GM23338 (cell line): Measurements from ENCODE around the gene FAAH2. TPM values are rescaled to one million over a fixed set of nuclear protein-coding genes. Genes with fewer than 3 reads are reported as not detected.

Experiments
- ATAC-seq: fragments of 200-7000 bp; cut with Tn5 transposase; 3 replicates; pipeline ENCODE4 v1.9.1; 2020
- DNase-seq: peaks from one replicate; pipeline ENCODE4 v3.0.0-alpha.2; 2015; ENCODE audit warnings: low spot score
- H2AFZ ChIP-seq: fragments of 200-600 bp; sonication (generic); 2 replicates; pipeline ENCODE4 v1.8.0; 2016; ENCODE audit warnings: antibody characterized with exemption, mild to moderate bottlenecking, moderate library complexity
- H3F3A ChIP-seq: fragments of 200-600 bp; sonication (generic); replicated peaks from 2 replicates; pipeline ENCODE4 v1.8.0; 2017; ENCODE audit warnings: antibody characterized with exemption, mixed run types, low read depth
- H3K27ac ChIP-seq: fragments of 200-600 bp; sonication (generic); 2 replicates; pipeline ENCODE4 v1.6.1; 2016; ENCODE audit warnings: low read depth
- H3K27me3 ChIP-seq: fragments of 200-600 bp; sonication (generic); 2 replicates; pipeline ENCODE4 v1.8.0; 2016; ENCODE audit warnings: mild to moderate bottlenecking, mixed run types, moderate library complexity; ENCODE audit not compliant: insufficient read depth
- H3K36me3 ChIP-seq: fragments of 200-600 bp; sonication (generic); 2 replicates; pipeline ENCODE4 v1.8.0; 2016; ENCODE audit warnings: mild to moderate bottlenecking; ENCODE audit not compliant: insufficient read depth
- H3K4me1 ChIP-seq: fragments of 200-600 bp; sonication (generic); 2 replicates; pipeline ENCODE4 v1.8.0; 2016; ENCODE audit warnings: mild to moderate bottlenecking, moderate library complexity; ENCODE audit not compliant: insufficient read depth
- H3K4me2 ChIP-seq: fragments of 200-600 bp; sonication (generic); 2 replicates; pipeline ENCODE4 v1.7.1; 2017; ENCODE audit warnings: mixed run types
- H3K4me3 ChIP-seq: fragments of 200-600 bp; sonication (generic); 2 replicates; pipeline ENCODE4 v1.6.1; 2016; ENCODE audit warnings: mixed run types
- H3K79me2 ChIP-seq: fragments of 200-600 bp; sonication (generic); replicated peaks from 2 replicates; pipeline ENCODE4 v1.8.0; 2017; ENCODE audit warnings: mild to moderate bottlenecking; ENCODE audit not compliant: insufficient read depth
- H3K9me2 ChIP-seq: fragments of 200-600 bp; sonication (generic); 2 replicates; pipeline ENCODE4 v1.8.0; 2017; ENCODE audit not compliant: insufficient read depth
- H4K20me1 ChIP-seq: fragments of 200-600 bp; sonication (generic); replicated peaks from 2 replicates; pipeline ENCODE4 v1.8.0; 2017; ENCODE audit warnings: mild to moderate bottlenecking; ENCODE audit not compliant: insufficient read depth
- H3K27ac Mint-ChIP-seq: 2 replicates; pipeline ENCODE4 v1.8.0; 2020; ENCODE audit warnings: inconsistent platforms, mild to moderate bottlenecking, moderate library complexity, mixed read lengths
- H3K27me3 Mint-ChIP-seq: 3 replicates; pipeline ENCODE4 v1.8.0; 2022; ENCODE audit warnings: low read depth, mild to moderate bottlenecking, moderate library complexity, mixed read lengths, inconsistent platforms; ENCODE audit not compliant: insufficient read depth, poor library complexity
- H3K36me3 Mint-ChIP-seq: 3 replicates; pipeline ENCODE4 v1.8.0; 2021; ENCODE audit warnings: low read depth, mild to moderate bottlenecking, inconsistent platforms, moderate library complexity, mixed read lengths
- H3K4me1 Mint-ChIP-seq: 3 replicates; pipeline ENCODE4 v1.8.0; 2020; ENCODE audit warnings: mild to moderate bottlenecking, inconsistent platforms, mixed read lengths
- H3K4me3 Mint-ChIP-seq: 3 replicates; pipeline ENCODE4 v1.8.0; 2021; ENCODE audit warnings: moderate library complexity, mild to moderate bottlenecking, inconsistent platforms, mixed read lengths
- H3K9me3 Mint-ChIP-seq: 3 replicates; pipeline ENCODE4 v1.8.0; 2020; ENCODE audit warnings: moderate library complexity, mild to moderate bottlenecking, inconsistent platforms, mixed read lengths
- ETS1 ChIP-seq: IDR thresholded peaks from 2 replicates; pipeline ENCODE4 v1.6.1; 2016; ENCODE audit warnings: antibody characterized with exemption
- EZH2phosphoT487 ChIP-seq: fragments of 200-600 bp; sonication (generic); IDR thresholded peaks from one replicate; pipeline ENCODE4 v1.8.1; 2018; ENCODE audit warnings: antibody characterized with exemption; ENCODE audit not compliant: unreplicated experiment
- JUNB ChIP-seq: IDR thresholded peaks from one replicate; pipeline ENCODE4 v1.6.1; 2016; ENCODE audit warnings: antibody characterized with exemption; ENCODE audit not compliant: unreplicated experiment
- NANOG ChIP-seq: IDR thresholded peaks from 2 replicates; pipeline ENCODE4 v1.6.1; 2016; ENCODE audit warnings: antibody characterized with exemption, borderline replicate concordance
- STAT1 ChIP-seq: IDR thresholded peaks from one replicate; pipeline ENCODE4 v1.6.1; 2016; ENCODE audit warnings: antibody characterized with exemption; ENCODE audit not compliant: unreplicated experiment
- ZNF331 ChIP-seq: fragments of 250-450 bp; sonication (Bioruptor Pico); IDR thresholded peaks from 2 replicates; pipeline ENCODE4 v1.5.0; 2020; ENCODE audit warnings: low read depth, mild to moderate bottlenecking, moderate library complexity
- polyA plus RNA-seq: library from polyadenylated mRNA; unstranded; fragments of >200 nt; fragmentation: Nextera tagmentation; extraction: Ambion mirVana; gene quantifications from 2 replicates; pipeline ENCODE4 v1.2.1, GENCODE V29; 2016
- total RNA-seq: library from RNA; depleted of rRNA; stranded (reverse); fragments of >200 nt; shearing (Covaris generic); gene quantifications from 2 replicates; pipeline ENCODE4 v1.2.3, GENCODE V29; 2014
- TF ChIP-seq, protein P1 (sequence below), 2 experiments: fragments of 200-600 bp in 1 of 2; sonication (generic) in 1 of 2; conservative IDR thresholded peaks; 2 replicates each; pipeline versions ENCODE4 v1.5.1 to v1.6.1; 2016 to 2017; ENCODE audit warnings: antibody characterized with exemption in 2 of 2, low read depth in 2 of 2, mild to moderate bottlenecking in 2 of 2, moderate library complexity in 1 of 2
- TF ChIP-seq, protein P2 (sequence below): fragments of 250-450 bp; sonication (Bioruptor Pico); IDR thresholded peaks from 2 replicates; pipeline ENCODE4 v1.5.0; 2020; ENCODE audit warnings: mild to moderate bottlenecking, moderate library complexity

The FAAH2 gene
- total and polyA plus RNA-seq, 2 experiments from 2014 or later: 5.3 to 6.0 TPM

DNA sequence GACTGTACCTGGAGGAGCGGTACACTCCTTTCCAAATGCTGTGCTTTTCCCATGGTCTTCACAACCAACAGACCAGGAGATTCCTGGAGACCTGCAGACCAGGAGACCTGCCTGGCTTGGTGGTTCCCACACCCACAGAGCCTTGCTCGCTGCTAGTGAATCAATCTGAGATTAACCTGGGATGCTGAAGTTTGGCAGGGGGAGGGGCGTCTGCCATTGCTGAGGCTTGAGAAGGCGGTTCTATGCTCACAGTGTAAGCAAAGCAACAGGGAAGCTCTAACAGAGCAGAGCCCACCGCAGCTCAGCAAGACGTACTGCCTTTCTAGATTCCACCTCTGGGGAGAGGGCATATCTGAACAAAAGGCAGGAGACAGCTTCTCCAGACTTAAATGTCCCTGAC is 34.5 kb upstream of the FAAH2 start:
- no peaks in the 10 kb centered on the region for H3K9me2 ChIP-seq
- no peak overlapping the region for H3K27ac ChIP-seq
- Mint-ChIP-seq H3K27ac (no peak overlapping the region), H3K4me1 (no peaks in the 10 kb centered on the region), H3K4me3 (no peak overlapping the region), H3K27me3 (peaks cover 4% of the 10 kb centered on the region), H3K9me3 (peaks cover 68% of the 10 kb centered on the region), H3K36me3 (peaks cover 40% of the 10 kb centered on the region)
- no peak overlapping the region for H3K4me3 ChIP-seq
- DNase-seq (no peak), ATAC-seq (no peak)
- H3K4me1 ChIP-seq: no peaks in the 10 kb centered on the region
- no peak overlapping the region for H2AFZ ChIP-seq
- H3K27me3 ChIP-seq: no peaks in the 10 kb centered on the region
- no peaks in the 10 kb centered on the region for H3F3A ChIP-seq
- no peaks in the 10 kb centered on the region for H3K36me3 ChIP-seq
- TF ChIP-seq STAT1 (no peak), ETS1 (no peak), NANOG (no peak), EZH2phosphoT487 (no peak)
- TF ChIP-seq, protein P1, sequence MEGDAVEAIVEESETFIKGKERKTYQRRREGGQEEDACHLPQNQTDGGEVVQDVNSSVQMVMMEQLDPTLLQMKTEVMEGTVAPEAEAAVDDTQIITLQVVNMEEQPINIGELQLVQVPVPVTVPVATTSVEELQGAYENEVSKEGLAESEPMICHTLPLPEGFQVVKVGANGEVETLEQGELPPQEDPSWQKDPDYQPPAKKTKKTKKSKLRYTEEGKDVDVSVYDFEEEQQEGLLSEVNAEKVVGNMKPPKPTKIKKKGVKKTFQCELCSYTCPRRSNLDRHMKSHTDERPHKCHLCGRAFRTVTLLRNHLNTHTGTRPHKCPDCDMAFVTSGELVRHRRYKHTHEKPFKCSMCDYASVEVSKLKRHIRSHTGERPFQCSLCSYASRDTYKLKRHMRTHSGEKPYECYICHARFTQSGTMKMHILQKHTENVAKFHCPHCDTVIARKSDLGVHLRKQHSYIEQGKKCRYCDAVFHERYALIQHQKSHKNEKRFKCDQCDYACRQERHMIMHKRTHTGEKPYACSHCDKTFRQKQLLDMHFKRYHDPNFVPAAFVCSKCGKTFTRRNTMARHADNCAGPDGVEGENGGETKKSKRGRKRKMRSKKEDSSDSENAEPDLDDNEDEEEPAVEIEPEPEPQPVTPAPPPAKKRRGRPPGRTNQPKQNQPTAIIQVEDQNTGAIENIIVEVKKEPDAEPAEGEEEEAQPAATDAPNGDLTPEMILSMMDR (conservative IDR thresholded peaks at IDR 0.05; ENCODE audit: low read depth in 2 of 2): no peak
- H4K20me1 ChIP-seq: no peaks in the 10 kb centered on the region
- H3K4me2 ChIP-seq: no peak overlapping the region
- no peaks in the 10 kb centered on the region for H3K79me2 ChIP-seq

DNA sequence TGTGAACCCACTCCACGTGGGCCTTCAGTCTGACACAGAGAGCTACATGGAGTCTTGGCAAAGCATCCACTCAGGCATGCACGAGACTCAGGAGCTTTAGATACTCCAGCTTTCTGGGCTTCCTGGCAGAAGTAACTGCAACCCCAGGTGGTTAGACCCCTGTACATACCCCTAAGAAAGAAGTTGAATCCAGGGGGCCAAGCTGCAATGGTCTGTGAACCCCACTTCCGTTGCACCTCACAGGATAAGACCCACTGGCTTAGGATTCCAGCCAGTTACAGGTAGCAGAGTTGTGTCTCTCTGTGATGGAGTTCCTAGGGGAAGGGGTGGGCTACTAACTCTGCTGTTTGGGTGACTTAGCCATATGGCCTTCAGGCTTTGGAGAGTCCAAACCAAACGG is 21.4 kb upstream of the FAAH2 start:
- H3K27ac Mint-ChIP-seq: no peak overlapping the region
- Histone ChIP-seq H3K9me2 (no peaks in the 10 kb centered on the region), H3K27me3 (no peaks in the 10 kb centered on the region), H3K79me2 (no peaks in the 10 kb centered on the region), H4K20me1 (no peaks in the 10 kb centered on the region), H3K4me3 (no peak overlapping the region), H3K27ac (no peak overlapping the region), H3K4me2 (no peak overlapping the region), H3K4me1 (no peaks in the 10 kb centered on the region), H3F3A (no peaks in the 10 kb centered on the region), H2AFZ (no peak overlapping the region), H3K36me3 (no peaks in the 10 kb centered on the region)
- H3K9me3 Mint-ChIP-seq: peaks cover 23% of the 10 kb centered on the region
- no peaks in the 10 kb centered on the region for H3K4me1 Mint-ChIP-seq
- H3K27me3 Mint-ChIP-seq: no peaks in the 10 kb centered on the region
- no peak for DNase-seq
- H3K36me3 Mint-ChIP-seq: peaks cover 8% of the 10 kb centered on the region; the same call in 1 of the 3 replicates
- no peak overlapping the region for H3K4me3 Mint-ChIP-seq
- ATAC-seq: no peak
- TF ChIP-seq ZNF331 (CRISPR knock-in tag) (no peak), JUNB (no peak)
- TF ChIP-seq, protein P2, sequence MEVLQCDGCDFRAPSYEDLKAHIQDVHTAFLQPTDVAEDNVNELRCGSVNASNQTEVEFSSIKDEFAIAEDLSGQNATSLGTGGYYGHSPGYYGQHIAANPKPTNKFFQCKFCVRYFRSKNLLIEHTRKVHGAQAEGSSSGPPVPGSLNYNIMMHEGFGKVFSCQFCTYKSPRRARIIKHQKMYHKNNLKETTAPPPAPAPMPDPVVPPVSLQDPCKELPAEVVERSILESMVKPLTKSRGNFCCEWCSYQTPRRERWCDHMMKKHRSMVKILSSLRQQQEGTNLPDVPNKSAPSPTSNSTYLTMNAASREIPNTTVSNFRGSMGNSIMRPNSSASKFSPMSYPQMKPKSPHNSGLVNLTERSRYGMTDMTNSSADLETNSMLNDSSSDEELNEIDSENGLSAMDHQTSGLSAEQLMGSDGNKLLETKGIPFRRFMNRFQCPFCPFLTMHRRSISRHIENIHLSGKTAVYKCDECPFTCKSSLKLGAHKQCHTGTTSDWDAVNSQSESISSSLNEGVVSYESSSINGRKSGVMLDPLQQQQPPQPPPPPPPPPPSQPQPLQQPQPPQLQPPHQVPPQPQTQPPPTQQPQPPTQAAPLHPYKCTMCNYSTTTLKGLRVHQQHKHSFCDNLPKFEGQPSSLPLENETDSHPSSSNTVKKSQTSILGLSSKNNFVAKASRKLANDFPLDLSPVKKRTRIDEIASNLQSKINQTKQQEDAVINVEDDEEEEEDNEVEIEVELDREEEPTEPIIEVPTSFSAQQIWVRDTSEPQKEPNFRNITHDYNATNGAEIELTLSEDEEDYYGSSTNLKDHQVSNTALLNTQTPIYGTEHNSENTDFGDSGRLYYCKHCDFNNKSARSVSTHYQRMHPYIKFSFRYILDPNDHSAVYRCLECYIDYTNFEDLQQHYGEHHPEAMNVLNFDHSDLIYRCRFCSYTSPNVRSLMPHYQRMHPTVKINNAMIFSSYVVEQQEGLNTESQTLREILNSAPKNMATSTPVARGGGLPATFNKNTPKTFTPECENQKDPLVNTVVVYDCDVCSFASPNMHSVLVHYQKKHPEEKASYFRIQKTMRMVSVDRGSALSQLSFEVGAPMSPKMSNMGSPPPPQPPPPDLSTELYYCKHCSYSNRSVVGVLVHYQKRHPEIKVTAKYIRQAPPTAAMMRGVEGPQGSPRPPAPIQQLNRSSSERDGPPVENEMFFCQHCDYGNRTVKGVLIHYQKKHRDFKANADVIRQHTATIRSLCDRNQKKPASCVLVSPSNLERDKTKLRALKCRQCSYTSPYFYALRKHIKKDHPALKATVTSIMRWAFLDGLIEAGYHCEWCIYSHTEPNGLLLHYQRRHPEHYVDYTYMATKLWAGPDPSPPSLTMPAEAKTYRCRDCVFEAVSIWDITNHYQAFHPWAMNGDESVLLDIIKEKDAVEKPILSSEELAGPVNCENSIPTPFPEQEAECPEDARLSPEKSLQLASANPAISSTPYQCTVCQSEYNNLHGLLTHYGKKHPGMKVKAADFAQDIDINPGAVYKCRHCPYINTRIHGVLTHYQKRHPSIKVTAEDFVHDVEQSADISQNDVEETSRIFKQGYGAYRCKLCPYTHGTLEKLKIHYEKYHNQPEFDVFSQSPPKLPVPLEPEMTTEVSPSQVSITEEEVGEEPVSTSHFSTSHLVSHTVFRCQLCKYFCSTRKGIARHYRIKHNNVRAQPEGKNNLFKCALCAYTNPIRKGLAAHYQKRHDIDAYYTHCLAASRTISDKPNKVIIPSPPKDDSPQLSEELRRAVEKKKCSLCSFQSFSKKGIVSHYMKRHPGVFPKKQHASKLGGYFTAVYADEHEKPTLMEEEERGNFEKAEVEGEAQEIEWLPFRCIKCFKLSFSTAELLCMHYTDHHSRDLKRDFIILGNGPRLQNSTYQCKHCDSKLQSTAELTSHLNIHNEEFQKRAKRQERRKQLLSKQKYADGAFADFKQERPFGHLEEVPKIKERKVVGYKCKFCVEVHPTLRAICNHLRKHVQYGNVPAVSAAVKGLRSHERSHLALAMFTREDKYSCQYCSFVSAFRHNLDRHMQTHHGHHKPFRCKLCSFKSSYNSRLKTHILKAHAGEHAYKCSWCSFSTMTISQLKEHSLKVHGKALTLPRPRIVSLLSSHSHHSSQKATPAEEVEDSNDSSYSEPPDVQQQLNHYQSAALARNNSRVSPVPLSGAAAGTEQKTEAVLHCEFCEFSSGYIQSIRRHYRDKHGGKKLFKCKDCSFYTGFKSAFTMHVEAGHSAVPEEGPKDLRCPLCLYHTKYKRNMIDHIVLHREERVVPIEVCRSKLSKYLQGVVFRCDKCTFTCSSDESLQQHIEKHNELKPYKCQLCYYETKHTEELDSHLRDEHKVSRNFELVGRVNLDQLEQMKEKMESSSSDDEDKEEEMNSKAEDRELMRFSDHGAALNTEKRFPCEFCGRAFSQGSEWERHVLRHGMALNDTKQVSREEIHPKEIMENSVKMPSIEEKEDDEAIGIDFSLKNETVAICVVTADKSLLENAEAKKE (CRISPR knock-in tag): no peak
- TF ChIP-seq, protein P1 (conservative IDR thresholded peaks at IDR 0.05; ENCODE audit: low read depth in 2 of 2): no peak
